ENCODE data around the gene CFAP410.
"Not testable (repeated sequence)": the region's sequence is repeated elsewhere in the genome, so short reads cannot be mapped to it uniquely, and the experiment has no call there.

The CFAP410 gene

DNA sequence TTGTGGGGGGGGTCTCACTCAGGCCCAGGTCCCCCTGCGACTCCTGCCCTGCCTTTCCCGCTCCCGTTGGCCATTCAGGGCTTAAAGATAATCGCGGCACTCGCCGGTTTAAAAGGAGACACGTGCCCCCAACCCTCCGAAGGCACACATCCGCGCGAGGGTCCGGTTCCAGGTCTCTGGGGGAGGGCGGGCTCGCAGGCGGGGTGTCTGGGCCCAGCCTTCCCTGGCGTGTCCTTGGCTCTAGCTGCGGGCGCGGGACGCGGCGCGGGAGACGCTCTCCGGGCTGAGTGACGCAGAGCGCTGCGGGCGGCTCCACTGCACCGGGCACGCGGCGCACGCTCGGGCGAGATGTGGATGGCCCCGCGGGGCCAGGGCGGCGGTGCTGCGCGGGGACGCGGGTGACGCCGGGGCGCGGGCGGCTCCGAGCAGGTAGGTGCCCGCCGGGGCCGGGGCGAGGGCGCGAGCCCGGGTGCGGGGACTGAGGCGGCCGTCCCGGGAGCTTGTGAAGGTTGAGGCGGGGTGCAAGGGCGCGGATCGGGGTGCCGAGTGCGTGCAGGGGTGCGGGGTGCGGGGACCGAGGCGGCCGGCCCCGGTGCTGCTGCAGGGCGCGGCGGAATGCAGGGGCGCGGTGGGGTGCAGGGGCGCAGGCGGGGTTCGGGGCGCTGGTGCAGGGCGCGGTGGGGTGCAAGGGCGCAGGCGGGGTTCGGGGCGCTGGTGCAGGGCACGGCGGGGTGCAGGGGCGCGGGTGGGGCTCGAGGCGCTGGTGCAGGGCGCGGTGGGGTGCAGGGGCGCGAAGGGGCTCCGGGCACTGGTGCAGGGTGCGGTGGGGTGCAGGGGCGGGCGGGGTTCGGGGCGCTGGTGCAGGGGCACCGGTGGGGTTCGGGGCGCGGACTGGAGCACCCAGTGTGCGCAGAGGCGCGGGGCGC lies 10.9 kb upstream of the CFAP410 start:
- no peak for DNase-seq

DNA sequence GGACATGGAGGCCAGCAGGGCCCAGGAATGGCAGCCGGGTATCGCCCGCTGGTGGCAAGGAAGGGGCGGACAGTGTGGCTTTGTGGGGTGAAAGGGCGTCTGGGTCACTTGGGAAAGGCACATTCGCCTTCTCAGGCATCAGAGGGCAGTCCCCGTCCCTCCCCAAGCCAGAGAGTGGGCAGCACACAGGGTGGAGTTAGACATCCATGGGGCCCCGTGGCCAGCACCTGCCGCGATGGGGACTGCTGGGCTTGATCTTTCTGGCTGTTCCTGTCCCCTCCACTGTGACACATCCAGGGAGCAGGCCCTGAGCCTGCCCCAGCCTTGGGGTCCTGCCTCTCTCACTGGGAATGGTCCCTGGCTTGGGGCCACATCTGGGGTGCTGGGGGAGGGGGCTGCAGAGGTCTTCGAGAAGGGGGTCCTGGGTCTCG lies 10.2 kb upstream of the CFAP410 start:
- no peak for DNase-seq

DNA sequence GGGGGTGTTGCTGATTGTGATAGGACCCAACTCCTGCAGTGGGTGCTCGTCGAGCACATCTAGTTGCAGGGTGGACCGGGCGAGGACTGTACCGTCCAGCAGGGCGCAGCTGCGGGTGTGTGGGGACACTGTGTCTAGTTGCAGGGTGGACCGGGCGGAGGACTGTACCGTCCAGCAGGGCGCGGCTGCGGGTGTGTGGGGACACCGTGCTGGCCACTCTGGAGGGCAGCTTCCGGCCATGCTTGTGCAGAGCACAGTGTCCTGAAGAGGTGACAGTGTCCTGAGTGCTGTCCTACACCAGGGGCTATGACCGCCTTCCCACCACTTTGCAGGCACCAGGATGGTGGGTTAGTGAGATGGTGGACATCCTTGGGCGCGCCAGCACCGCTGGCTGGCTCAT lies 9.7 kb upstream of the CFAP410 start:
- no peak for DNase-seq

DNA sequence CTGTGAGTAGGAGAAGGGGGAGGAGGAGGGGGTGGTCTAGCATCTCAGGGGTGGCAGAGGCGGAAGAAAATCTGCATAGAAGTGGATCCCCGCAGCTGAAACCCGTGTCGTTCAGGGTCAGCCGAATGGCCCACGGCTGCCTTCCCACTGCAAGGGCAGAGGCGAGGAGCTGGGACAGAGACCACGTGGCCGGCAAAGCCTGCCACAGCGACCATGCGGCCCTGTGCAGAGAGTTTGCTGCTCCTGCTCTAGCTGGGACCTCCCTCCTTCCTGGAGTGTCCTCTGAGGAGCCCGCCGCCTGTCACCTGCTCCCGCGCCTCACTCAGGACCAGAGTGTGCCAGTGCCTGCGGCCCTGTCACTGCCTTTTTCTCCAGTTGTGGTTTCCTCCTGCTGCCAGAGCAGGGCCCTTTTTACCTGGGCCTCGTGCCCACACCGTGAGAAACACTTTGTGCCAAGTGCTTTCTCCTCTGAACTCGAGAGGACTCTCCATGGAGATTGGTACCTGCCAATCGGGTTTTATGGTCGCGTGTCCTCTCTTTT lies 8.8 kb upstream of the CFAP410 start:
- DNase-seq: no peak

DNA sequence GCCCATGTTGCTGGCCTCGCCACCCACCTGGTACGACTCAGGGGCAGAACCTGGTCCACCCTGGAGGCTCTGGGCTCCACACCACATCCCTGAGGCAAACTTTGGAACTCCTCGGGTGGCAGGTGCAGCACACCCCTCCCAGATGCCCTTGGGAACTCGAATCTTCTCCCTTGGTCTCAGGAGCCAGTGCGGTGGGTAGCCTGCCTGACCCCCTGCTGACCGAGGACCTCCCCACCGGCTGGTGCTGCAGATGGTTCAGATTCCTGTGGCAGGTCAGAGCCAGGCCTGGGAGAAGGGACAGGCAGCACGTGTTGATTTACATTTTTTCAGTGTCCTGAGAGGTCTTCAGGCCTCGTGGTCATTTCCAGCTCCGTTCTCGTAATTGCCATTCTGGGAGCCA lies 6.3 kb upstream of the CFAP410 start:
- DNase-seq: no peak

DNA sequence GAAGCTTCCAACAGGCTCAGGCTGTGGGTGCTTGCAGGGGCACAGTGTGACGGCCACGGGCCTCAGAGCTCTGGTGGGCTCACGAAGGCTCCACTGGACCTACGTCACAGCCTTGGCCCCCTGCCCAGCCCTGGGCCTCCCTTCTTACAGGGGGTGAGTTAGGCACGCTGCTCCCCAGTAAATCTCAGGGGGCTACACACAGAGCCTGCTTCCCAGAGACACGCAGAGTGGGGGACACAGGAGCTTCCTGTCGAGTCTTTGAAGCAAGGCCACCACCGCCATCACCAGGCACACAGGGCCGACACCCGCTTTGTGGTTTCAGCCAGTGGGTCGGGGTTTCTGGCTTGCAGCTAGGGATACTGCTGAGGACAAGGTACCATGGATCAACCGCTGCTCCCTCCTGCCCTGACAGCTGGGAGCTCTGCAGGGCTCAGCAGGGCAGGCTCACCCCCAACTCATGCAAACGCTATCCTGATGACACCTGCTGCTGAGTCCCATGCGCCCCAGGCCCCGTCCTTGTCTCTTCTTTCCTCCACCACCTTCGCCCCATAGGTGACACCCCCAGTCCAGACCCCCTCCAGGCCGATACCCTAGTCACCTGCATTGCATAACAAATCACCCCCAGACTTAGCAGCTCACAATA lies 5.5 kb upstream of the CFAP410 start:
- no peak for DNase-seq

DNA sequence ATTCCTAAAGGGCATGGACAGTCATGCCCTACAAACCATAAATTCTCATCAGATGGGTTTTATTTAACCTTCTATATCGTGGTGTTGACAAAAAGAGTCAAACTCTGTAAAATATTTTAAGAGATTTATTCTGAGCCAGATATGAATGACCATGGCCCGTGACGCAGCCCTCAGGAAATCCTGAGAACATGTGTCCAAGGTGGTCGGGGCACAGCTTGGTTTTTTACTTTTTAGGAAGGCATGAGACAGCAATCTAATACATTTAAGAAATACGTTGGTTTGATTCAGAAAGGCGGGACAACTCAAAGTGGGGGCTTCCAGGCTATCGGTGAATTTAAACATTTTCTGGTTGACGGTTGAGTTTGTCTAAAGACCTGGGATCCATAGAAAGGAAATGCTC lies 3.8 kb upstream of the CFAP410 start:
- not testable (repeated sequence) for DNase-seq

DNA sequence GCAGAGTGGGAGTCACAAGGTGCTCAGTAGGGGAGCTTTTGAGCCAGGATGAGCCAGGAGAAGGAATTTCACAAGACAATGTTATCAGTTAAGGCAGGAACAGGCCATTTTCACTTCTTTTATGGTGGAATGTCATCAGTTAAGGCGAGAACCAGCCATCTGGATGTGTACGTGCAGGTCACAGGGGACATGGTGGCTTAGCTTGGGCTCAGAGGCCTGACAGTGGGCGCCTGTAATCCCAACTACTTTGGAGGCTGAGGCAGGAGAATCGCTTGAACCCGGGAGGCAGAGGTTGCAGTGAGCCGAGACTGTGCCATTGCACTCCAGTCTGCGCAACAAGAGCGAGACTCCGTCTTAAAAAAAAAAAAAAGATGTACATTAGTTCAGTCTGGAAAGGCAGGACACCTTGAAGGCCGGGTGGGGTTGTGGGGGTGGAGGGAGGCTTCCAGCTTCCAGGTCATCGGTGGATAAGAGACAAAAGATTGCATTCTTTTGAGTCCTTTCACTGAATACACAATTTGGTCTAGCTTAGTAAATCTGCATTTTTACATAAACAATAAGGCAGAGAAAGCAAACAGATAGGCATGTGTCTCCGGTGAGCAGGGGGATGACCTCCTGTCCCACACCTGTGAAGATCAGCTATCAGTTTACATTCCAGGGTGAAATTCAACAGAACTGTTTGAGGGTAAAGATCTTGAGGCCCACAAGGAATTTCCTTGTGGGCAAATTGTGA lies 2.7 kb upstream of the CFAP410 start:
- not testable (repeated sequence) for DNase-seq

DNA sequence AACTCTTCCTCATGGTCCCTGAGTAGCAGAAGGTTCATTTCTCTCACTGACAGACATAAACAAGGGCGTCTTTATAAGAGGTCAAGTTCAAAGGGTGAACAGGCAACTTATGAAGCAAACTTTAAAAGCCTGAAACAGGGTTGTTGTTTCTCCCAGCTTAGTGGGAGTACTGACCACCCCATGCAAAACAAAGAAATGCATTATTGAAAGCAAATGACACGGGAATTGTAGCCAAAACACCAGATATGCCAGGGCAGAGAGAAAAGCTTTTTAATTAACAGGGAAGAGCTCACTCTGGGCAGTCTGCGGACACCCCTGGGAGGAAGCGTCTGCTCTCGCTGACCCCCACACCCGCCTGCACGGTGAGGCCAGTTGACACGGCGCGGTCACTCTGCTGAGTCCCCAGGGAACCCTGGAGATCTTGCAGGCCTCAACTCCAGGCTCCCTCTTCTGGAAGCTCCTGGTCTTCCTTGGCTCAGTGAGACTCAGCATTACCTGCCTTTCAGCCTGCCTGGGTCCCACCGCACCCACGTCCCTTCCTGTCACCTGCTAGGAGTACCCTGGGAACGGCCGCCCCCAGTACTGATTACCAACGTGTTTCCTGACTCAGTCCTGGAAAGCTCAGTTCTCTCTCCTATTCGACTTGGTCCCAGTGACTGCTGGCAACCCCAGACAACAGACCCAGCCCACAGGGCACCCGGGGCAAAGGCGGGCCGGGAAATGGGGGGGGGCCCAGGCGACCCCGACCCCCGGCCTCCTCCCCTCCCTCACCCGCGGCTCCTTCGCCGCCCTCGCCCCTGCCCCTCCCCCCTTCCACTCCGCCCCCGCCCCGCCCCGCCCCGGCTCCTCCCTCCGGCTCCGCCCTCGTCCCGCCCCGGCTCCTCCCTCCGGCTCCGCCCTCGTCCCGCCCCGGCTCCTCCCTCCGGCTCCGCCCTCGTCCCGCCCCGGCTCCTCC lies 972 bp downstream of the CFAP410 start:
- no peak for DNase-seq

DNA sequence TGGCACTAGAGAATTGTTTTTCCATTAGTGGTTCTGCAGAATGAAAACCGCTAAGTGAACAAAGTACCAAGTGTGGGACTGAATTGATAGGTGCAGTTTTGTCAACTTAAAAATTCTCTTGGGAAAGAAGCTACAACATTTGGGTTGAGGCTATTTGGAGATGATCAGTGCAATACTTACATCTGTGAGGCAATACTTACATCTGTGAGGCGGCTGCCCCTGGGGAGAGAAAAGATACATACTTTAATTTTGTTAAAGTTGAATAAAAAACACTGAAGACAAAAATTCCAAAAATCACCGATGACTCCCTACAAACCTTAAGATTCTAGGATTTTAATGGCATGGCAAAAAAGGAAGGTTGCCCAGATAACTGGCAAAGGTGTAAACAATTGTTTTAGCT lies 1.7 kb downstream of the CFAP410 start:
- DNase-seq: no peak

DNA sequence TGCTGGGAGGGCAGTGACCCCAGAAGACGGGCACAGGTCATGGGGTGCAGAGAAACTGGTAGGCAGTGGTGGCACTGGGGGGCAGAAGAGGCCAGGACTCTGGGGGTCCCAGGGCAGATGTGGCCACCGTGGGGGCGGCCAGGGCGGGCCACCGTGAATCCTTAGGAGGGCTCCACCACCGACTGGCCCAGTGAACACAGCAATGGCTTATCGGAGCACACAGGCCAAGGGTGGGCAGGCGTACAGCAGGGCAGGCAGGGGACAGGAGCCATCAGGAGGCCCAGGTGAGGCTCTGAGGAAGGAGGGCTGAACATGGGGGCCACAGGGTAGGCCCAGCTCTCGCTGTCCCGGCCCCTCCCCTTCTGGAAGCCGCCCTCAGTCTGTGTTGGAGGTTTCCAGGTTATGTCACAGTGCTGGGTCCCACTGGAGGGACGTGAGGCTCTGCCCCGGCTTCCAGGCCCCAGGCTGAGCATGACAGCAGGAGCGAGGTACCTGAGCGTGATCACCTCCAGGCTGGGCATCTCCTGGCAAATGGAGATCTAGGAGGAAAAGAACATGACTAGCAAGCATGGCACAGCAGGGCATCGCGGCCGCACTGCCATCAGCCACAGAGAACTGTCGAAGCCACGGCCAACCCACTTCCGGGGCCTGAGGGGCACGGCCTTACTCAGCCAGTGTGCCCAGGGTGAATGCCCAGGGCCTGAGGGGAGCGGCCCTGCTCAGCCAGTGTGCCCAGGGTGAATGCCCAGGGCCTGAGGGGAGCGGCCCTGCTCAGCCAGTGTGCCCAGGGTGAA lies 3.7 kb downstream of the CFAP410 start:
- no peak for DNase-seq

DNA sequence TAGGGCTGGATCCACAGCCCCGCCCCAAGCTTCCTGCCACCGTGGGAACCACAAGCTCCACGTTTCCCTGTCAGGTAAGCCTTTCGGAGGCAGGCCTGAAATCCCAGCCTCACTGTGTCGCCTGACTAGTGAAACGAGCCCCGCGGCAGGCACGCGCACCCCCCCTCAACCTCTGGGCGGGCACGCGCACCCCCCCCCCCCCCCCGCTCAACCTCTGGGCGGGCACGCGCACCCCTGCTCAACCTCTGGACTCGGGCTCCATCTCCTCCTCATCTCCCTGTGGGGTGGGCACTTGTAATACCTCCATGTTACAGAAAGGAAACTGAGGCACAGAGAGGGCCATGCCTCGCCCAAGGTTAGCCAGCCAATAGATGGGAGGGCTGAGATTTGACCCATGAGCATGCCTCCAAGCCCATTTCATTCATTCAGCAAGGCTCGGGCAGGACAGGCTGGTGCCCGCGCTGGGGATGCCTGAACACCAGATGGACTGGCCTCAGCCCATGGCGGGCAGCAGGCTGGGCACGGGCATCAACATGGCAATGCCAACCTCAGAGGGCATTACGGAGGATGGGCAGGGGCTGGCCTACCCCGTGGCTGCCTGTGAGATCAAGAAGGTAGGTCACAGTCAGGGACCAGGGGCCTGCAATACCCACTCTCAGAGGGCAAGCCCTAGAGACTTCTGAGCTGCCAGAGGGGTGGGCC lies 4.7 kb downstream of the CFAP410 start:
- DNase-seq: no peak

DNA sequence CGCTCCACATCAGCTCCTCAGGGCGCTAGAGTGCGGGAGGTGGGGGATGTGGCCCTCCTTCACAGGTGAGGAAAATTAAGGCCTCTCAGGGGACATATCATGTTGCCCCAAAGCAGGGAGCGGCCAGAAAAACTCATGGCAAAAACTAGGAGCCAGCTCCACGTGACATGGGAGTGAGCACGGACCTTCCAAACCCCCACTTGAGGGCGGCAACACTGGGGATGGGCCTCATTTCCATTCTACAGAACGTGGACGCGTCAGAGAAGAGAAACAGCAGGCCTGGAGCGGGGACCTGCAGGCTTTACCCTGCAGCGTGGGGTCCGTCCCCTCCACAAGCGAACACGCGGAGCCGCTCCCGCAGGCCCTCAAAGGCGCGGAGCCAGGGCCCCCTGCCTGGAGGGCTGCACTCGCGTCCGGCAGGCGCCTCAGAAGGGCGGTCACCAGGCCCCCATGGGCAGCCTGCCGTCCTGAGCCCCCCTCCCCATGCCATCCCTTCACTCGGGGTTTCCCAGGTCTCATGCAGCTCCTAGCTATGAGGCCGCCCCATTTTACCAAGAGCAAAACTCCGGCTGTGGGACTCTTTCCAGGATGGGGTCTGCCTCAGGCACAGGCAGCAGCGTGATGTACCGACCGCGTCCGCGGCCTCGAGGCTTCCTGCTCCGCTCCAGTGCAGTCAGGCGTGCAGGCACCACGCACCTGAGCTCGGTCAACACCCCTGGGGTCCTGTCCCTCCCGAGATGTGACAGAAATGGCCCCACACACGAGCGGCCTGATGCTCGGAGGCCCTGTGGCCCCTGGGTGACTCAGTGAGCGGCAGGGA lies 5.5 kb downstream of the CFAP410 start:
- DNase-seq: no peak

DNA sequence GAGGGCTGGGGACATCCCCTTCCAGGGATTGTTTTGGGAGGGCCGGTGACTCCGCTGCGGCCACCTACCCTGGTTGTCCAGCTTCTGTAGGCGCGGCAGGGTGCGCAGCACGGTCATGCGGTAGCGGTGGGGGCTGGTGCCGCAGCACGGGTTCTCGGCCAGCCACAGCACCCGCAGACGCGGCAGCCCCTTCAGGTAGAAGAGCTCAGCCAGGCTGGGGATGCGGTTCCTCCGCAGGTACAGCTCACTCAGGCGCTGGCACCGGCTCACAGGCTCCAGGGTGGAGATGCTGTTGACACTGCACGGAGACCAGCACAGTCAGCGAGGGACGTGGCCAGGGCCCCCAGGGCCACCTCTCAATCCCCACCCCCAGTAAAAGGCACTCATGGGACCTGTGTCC lies 6.2 kb downstream of the CFAP410 start:
- DNase-seq: no peak

DNA sequence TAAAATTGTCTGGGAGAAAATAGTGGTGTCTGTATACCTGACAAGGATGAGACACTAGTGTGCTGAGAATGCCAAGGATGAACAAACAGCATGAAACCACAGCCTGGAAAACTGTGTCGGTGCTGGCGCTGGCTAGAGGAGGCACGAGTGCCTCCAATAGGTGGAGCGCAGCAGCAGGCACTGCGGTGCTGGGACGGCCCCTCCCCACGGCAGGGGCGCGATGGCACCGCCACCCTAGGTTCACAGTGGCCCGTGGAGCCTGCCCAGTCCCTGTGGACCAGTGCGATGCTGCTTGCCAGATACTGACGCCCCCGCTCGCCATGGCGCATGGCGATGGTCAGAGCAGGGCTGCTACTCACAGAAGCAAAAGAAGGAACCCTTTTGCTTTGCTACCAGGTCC lies 6.8 kb downstream of the CFAP410 start:
- DNase-seq: no peak

DNA sequence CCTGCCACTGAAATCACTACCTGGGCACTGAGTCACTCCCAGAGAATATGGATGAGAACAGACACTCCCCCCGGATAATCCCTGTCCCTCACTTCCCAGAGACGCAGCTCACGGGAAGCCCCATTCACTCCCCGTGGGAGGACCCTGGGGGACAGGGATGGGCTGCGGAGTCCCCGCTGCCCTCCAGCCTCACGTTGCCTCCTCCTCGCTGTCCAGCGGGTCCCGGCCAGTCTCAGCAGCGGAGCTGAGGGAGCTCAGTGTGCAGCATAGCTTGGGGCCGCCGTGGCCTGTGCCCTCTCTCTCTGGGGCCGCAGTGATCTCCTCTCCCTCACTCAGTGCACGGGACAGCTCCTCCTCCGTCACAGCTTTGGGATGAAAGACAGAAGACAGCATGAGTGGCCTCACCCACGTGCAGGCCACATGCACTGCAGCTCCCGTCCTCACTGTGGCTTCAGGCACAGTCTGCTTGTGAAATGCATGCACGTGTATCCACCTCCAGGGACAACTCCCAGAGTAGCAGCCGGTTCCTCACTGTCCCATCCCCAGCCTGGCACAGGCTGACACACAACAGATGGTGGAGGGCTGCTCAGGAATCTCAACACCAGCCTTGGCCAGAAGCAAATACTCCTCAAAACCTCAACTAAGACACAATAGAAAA lies 7.4 kb downstream of the CFAP410 start:
- no peak for DNase-seq

DNA sequence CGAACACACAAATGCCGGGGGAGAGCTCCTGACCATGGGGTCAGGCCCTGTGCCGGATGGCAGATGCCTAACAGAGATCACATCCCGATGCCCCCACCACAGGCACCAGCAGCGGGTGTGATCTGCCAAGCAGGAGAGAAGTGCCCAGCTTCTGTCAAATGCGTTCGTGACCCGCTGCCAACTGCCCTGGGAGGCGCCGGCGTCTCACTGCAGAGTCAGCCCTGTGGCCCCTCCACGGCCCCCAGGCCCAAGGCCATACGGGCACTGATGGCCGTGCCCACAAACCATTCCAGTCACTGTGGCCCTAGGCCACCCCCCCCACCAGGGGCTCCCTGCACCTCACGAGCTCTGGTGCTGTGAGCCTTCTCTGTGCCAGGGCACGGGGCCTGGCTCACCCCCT lies 8.0 kb downstream of the CFAP410 start:
- no peak for DNase-seq

DNA sequence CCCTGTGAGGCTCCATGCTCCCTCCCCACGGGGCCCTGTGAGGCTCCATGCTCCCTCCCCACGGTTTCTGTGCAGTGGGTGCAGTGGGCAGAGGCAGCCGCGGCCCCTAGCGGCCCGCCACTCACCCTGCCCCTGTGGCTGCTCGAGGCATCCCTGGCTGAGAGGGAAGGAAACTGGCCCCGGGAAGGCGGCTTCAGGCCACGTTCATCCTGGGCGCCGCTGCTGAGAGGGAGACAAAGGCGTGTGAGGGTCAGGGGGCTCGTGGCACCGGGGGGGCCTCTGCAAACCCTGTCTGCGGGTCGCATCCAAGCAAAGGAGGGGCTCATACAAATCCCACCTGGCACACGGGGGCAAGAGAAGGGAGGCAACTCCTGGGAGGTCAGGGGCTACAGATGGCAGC lies 8.5 kb downstream of the CFAP410 start:
- no peak for DNase-seq

DNA sequence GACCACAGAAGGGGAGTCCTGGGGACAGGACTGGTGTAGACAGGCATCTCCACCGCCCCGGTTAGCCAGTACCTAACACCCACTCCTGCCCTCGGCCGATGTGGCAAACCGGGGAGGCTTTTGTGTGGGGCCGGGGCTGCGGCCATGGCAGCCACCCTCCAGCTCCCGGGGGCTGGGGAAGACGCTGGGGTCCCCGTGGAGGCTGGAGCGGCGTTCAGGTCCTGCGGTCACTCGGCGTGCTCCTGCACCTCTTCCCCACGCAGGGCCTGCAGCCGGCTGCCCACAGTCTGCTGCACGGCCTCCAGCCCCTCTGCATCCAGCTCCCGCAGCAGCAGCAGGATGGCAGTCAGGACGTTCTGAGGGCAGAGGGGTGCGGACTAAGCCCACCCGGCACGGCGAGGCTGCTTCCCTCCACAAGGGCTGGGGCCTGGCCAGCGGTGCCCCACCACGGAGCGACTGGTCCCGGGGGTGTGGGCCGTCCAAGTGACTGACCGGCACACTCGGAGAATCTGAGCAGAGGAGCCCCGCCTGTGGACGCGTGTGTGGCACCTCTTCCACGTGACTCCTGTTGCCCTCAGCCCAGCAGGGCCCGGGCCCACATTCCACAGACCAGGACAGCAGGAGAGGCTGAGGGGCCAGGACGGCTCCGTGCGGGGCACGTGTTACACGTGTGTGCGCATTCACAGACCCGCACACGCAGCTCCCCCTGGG lies 9.1 kb downstream of the CFAP410 start:
- DNase-seq: no peak
